Mammary epithelial cell (primary cell): ENCODE data around the gene SASS6.

Experiments used
- CTCF ChIP-seq, 2 donors: IDR thresholded peaks in 1 of 2; conservative IDR thresholded peaks in 1 of 2; 2 replicates each; pipeline ENCODE4 v1.5.1; 2011 to 2012; ENCODE audit warnings: inconsistent platforms in 2 of 2, low read length in 2 of 2, mild to moderate bottlenecking in 2 of 2, control low read depth in 1 of 2, low read depth in 1 of 2; ENCODE audit not compliant: insufficient read depth in 1 of 2; ENCODE audit errors: extremely low read depth in 1 of 2
- EZH2 ChIP-seq: IDR thresholded peaks from 2 replicates; pipeline ENCODE4 v1.6.1; 2012; ENCODE audit warnings: low read length, inconsistent platforms, borderline replicate concordance

- TF ChIP-seq CTCF (conservative IDR thresholded peaks at IDR 0.05 in 1 of 2, IDR thresholded peaks at IDR 0.05 in 1 of 2; ENCODE audit: extremely low read depth in 1 of 2, insufficient read depth in 1 of 2, low read depth in 1 of 2, low read length in 2 of 2) (no peak), EZH2 (no peak)
These were observed 5.5 kb downstream of the SASS6 start for GRCh38 chr1:100127226-100127625.
